ENCODE data around the gene PLEKHN1.

PLEKHN1 gene

GRCh38 chr1:962381-963300, 3.6 kb upstream of the PLEKHN1 start:
- no peak for DNase-seq (ENCODE audit: low read depth)

GRCh38 chr1:963301-963651, 3.0 kb upstream of the PLEKHN1 start:
- DNase-seq (ENCODE audit: low read depth) = no peak

DNA sequence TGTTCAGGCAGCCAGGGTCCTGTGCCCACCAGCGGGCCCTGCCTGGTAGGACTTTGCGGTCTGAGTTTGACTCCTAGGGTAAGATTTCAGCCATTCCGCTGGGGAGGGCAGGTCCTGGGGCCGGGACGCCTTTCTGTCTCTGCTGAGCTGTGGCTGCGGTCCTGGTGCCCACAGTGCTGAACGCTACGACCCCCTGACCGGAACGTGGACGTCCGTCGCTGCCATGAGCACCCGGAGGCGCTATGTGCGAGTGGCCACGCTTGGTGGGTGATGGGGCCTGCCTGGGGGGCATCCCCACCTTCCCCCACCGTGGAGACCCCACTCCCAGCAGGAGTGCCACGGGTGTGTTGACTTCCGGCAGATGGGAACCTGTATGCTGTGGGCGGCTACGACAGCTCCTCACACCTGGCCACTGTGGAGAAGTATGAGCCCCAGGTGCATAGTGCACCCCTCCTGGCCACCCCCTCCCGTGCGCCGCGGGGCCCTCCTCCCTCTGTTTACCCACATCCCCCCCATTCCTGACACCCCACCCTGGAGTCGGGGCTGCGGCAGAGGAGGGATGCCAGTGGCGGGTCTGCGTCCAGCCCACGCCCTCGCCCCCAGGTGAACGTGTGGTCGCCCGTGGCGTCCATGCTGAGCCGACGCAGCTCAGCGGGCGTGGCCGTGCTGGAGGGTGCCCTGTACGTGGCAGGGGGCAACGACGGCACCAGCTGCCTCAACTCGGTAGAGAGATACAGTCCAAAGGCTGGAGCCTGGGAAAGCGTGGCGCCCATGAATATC, 2.3 kb upstream of the PLEKHN1 start:
- no peak for DNase-seq (ENCODE audit: low read depth)

- no peak for DNase-seq (ENCODE audit: low read depth)
Measured at GRCh38 chr1:964691-965525, 1.4 kb upstream of the PLEKHN1 start.

DNA sequence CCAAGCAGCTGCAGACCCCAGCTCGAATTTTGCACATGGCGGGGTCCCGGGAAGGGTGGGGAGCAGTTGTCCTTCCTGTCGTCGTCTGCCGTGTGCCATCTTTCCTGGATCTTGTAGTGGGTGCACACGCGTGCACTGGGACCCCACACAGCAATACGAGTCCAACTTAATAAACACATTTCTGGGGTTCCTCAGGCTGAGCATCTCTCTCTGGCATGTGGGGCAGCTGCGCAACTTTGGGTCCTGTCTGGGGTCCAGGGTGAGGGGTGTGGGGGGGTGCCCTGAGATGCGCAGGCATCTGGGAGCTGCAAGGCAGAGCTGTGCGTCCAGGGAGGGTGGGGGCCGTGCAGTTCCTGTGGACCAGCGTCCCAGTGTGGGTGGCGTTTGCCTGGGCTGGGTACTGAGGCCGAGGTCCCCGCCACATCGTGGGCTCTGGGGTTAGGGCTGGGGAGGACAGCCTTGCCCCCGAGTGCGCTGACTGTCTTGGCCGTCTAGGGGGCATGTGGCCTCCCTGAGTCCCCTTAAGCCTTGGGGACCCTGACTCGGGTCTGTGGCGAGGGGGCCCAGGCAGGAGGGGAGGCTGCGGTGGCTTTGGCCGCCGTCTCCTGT, 652 bp upstream of the PLEKHN1 start:
- DNase-seq (ENCODE audit: low read depth) = no peak

DNA sequence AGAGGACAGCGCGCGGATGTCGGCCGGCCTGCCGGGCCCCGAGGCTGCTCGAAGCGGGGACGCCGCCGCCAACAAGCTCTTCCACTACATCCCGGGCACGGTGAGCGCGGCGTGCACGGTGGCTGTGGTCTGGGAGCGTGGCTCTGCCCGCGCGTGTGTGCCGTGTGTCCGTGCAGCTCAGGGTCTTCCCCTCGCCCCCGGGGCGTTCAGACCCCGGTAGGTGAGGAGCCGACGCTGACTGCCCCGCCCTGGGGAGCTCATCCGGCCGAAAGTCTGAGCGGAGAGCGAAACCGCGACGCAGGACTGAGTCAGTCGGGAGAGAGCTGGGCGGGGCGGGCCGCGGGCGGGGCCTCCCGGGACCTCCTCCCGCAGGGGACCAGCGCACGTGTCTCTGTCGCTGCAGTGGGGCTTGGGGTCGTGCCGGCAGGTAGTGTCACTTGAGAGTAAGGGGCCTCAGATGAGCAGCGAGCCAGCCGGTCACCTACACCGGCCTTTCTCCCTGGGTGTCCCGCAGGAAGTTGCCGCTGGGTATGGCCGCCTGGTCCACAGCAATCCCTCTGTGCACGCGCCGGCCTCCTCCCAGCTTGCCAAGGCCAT, 520 bp downstream of the PLEKHN1 start:
- DNase-seq (ENCODE audit: low read depth) = no peak

DNA sequence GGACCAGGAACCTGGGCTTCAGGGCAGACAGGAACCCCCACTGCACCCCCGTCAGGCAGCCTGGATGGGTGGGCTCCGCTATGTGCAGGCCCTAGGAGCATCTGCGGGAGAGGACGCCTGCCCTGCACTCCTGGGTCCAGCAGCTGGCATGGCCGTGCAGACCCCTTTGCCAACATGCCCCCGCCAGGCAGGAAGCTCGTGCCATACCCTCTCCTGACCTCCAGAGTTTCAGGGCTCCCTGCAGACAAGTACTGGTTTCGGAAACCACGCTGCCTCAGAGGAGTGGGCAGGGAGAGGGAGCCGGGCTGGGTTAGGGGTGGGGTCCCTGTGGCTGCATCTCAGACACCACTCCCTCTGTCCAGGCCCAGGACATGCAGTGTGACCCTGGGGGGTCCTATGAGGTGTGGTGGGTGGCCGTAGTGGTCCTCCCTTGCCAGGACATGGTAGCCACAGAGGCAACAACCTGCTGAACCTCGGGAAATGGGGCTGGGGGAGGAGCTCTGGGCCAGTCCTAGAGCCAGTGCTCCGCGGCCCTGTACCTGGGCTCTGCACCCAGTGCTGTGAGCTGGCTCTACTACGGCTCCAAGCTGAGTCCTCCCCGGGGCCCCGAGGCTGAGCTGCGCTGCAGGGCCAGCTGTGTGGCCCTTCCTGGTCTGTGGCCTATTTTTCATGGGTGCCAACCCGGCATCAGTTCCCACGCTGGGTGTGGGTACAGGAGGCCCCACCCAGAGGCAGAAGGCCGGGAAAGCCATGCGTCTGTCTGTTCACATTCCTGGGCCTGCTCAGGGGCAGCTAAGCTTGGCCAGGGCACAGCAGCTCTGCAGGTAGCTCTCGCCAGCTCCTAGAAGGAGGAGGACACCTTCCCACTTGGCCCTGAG, 1.4 kb downstream of the PLEKHN1 start:
- DNase-seq (ENCODE audit: low read depth) = no peak

- no peak for DNase-seq (ENCODE audit: low read depth)
Measured at GRCh38 chr1:969260-969855, 3.1 kb downstream of the PLEKHN1 start.

- DNase-seq (ENCODE audit: low read depth) = no peak
Measured at GRCh38 chr1:970242-970972, 4.1 kb downstream of the PLEKHN1 start.

DNA sequence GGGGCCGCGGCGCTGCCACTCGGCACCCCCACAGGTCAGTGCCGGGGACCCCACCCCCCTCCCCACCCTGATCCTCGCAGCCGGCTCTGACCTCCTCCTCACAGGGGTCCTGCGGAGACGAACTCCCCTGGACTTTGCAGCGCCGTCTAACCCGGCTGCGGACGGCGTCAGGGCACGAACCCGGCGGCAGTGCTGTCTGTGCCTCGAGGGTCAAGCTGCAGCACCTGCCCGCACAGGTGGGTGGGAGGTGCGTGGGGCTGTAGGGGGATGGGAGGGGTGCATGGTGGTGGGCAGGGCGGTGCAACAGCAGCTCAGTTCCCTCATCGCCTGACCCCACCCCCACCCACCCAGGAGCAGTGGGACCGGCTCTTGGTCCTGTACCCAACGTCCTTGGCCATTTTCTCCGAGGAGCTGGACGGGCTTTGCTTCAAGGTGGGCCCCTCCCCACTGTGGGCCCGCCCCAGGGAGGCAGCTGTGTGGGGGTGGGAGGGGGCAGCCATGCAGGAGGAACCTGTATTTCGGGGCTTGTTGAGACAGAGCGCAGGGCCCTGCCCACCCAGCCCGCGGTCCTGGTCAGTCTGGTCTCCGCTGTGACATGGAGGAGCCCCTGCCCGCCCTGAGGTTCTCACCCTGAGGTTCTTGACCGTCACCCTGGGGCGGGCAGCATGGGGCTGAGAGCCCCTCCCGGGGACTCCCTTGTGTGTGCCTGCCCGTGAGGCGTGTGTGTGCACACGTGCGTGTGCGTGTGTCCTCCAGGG, 4.9 kb downstream of the PLEKHN1 start:
- no peak for DNase-seq (ENCODE audit: low read depth)

- DNase-seq (ENCODE audit: low read depth) = no peak
Measured at GRCh38 chr1:971751-972506, 5.6 kb downstream of the PLEKHN1 start.

DNA sequence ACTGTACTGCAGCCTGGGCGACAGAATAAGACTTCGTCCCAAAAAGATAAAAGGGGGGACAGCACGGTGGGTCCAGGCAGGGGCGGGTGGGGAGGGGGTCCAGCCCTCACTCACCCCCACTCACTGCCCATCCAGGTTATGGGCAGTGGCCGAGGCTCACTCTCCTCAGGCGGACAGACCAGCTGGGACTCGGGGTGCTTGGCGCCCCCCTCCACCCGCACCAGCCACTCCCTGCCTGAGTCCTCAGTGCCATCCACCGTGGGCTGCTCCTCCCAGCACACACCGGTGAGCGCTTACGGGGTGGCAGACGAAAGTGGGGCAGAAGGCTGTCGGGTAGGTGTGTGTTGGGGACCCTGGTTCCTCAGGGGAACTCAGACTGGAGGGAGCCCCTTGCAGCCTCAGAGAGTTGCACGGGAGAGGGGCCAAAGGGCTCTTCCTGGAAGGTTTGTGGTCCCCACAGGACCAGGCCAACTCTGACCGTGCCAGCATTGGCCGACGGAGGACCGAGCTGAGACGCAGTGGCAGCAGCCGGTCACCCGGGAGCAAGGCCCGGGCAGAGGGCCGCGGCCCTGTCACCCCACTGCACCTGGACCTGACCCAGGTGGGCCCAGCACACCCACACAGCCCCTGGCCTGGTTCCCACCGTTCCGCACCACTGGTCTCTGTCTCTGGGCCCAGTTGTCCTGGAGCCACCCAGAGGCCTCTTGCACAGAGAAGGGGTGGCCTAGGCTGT, 6.6 kb downstream of the PLEKHN1 start:
- DNase-seq (ENCODE audit: low read depth) = no peak

DNA sequence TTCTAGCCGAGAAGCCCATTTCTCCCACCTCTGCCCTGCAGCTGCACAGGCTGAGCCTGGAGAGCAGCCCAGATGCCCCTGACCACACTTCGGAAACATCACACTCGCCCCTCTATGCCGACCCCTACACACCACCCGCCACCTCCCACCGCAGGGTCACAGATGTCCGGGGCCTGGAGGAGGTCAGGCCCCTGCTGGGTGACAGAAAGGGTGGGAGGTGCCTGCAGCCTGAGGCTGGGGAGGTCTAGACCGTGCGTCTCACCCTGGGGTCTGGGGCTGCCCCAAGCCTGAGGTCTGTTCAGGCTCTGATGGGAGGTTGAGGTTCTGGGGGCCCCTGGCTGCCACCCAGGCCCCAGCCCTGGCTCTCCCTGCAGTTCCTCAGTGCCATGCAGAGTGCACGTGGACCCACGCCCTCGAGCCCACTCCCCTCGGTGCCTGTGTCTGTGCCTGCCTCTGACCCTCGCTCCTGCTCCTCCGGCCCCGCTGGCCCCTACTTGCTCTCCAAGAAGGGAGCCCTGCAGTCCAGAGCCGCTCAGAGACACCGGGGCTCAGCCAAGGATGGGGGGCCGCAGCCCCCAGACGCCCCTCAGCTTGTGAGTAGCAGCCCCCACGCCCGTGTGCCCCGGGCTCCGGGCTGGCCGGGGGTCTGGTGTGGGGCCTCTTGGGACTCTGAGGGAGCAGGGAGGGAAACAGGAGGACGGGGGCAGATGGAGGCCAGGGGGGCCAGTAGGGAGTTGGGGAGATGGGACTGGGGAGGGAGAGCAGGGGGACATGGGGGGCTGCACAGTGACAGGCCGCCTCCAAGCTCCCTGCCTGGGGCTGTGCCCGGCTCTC, 7.4 kb downstream of the PLEKHN1 start:
- no peak for DNase-seq (ENCODE audit: low read depth)

DNA sequence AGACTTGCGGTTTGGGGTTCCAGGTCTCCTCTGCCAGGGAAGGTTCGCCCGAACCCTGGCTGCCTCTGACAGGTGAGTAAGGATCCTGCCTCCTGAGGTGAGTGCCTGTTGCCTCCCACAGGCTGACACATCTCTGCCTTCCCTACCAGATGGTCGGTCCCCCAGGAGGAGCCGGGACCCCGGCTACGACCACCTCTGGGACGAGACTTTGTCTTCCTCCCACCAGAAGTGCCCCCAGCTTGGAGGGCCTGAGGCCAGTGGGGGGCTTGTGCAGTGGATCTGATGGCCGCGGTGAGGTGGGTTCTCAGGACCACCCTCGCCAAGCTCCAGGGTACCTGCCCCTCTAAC, 8.0 kb downstream of the PLEKHN1 start:
- no peak for DNase-seq (ENCODE audit: low read depth)

DNA sequence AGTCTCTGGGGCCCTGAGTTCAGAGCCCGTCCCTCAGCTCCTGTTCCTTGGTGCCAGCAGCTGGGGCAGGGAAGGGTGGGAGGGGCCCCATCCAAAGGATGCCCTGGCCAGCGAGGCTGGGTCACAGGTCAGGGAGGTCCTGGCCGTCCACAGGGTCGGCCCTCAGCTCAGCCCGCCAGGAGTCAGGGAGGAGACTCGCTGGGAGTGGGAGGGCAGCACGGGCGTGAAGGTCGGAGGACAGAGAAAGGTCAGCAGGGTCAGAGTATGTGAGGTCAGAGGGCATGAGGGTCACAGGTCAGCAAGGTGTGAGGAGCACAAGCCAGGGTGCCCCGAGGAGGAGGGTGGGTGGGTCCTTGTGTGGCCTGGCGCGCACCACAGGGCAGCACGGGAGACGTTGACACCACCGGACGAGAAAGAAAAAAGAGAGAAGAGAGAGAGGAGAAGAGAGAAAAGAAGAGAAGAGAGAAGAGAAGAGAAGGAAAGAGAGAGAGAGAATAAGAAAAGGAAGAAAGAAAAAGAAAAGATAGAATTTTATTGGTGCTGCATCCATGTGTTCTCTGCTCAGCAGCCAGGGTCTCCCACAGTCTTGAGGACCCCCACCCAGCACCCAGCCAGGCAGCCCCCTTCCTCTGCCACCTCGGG, 8.5 kb downstream of the PLEKHN1 start:
- DNase-seq (ENCODE audit: low read depth) = no peak

DNA sequence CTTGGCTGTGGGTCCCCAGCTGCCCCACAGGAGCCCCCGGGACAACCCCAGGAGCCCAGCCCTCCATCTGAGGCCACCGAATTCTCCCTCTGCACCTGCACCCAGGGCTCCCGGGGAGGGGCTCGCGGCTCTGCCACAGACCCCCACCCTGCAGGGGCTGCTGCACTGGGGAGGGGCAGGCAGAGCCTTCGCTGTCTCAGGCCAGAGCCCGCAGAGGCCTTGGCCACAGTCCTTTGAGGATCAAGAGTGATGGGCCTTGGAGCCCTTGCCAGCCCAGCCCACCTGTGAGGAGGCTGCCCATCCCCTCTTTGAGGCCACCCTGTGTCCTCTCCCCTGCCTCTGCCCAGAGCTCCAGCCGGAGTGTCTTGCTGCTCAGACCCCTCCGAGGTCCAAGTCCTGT, 9.1 kb downstream of the PLEKHN1 start:
- no peak for DNase-seq (ENCODE audit: low read depth)
